ENCODE results near the gene ASB9.
"Not testable (repeated sequence)": the region's sequence is repeated elsewhere in the genome, so short reads cannot be mapped to it uniquely, and the experiment has no call there.

Gene ASB9

DNA sequence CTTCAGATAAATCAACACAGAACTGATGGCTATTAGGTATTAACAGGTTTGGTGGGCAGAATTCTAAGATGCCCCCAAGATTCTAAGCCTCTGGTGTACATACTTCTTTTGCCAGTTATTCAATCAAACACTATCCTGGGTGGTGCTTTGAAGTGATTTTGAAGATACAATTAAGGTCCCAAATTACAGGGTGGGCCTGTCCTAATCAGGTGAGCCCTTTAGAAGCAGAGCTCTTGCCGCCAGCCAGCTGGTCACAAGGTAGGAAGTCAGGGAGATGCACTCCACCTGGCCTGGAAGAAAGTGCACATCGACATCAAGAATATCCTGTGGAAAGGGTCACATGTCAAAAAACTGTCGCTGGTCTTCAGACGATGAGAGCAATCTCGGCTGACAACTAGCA, 29.5 kb downstream of the ASB9 start:
- no peak for DNase-seq

- DNase-seq: no peak
Observed at GRCh38 chrX:15236146-15236545, 33.7 kb downstream of the ASB9 start.

DNA sequence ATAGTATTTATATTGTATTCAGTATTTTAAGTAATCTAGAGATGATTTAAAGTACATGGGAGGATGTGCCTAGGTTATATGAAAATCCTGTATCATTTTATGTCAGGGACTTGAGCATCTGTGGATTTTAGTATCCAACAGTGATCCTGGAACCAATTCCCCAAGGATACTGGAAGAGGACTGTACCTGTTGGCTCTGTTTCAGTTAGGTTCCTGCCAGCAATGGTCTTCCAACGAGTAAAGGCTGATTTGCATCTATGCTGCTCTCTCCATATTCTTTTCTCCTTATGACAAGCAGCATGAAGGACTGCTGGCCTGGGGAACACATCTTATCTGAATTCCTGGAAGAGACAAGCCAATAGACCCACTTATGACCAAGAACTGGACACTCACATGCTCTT, 34.9 kb downstream of the ASB9 start:
- DNase-seq: no peak

GRCh38 chrX:15233416-15234015, 36.4 kb downstream of the ASB9 start:
- no peak for DNase-seq

GRCh38 chrX:15224747-15225146, 45.1 kb downstream of the ASB9 start:
- no peak for DNase-seq

- DNase-seq: no peak
Observed at GRCh38 chrX:15221321-15221720, 48.6 kb downstream of the ASB9 start.

- DNase-seq: no peak
Observed at GRCh38 chrX:15217161-15217560, 52.7 kb downstream of the ASB9 start.

DNA sequence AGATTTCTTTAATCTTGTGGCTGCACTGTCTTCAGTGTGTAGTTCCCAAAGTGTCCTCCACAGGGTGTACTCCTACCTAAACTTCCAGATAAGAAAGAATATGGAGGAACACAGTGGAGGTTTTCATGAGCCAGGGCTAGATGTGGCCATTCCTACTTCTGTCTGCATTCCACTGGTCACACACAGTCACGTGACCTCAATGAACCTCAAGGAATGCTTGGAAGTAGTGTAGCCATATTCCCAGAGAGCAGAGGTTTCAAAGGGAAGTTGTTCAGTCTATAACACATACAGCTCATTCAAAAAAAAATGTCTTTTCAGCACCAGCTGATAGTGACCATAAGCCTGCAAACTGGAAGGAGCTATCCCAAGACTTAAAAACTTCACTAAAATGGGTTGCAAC, 53.6 kb downstream of the ASB9 start:
- no peak for DNase-seq

GRCh38 chrX:15215366-15215765, 54.5 kb downstream of the ASB9 start:
- DNase-seq: no peak

DNA sequence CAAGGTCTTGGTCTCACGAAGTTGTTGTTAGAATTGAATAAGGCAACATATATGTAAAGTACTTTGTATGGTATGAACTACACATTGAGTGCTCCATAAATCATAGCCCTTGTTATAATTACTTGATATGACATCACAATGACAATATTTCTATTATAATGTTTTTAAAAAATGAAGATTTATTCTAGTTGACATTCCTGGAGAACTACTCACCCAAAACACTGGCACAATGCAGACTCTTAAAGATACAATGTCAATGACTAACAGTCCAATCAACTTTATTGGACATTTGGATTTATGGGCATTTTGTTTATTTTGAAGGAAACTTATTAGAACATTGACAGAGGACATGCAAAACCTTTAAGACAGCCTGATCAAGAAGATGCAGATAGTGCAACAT, 55.3 kb downstream of the ASB9 start:
- no peak for DNase-seq

DNA sequence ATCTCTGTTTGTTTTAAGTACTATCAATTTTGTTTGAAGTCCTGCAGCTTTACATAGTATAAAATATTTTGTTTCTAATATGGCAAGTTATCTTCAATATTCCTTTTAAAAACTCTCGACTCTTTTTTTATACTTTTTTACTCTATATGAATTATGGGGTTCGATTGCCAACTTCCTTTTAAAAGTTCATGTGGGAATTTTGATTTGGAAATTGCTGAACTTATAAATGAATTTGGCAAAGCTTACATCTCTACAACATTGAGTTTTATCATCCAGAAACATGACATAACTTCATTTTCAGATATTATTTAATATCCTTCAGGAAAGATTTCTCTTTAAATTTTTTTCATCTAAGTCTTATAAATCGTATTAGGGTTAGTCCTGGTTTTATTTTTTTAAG, 60.8 kb downstream of the ASB9 start:
- no peak for DNase-seq

DNA sequence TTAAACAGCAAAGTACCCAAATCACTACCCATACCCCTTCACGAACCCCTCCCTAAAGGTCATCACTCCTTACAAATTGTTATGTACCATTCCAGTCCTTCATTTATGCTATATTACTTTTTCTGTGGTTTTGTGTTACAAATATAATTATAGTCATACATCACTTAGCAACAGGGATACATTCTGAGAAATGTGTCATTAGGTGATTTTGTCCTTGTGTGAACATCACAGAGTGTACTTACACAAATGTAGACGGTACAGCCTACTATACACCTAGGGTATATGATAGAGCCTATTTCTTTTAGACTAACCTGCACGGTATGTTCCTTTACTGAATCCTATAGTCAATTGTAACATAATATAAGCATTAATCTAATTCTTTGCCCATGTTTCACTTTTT, 61.9 kb downstream of the ASB9 start:
- DNase-seq: no peak

GRCh38 chrX:15207384-15207783, 62.5 kb downstream of the ASB9 start:
- no peak for DNase-seq

DNA sequence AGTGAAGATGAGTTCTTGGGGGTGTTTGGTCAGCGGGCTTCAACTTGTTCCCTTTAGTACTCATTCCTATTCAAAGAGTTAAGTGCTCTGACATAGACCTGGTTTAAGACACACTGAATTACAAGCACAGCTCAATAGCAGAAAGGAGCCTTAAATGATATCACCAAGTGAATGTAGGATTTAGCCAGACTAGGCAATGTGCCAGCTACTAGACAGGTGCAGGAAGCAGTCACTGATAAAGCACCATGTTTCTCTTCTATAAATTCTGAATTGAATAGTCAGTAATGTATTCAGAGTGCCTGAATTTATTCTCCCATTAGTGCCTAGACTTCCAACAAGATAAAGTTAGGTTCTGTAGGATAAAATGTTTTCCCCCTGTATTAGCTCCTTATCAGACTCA, 63.6 kb downstream of the ASB9 start:
- peak; percentile 27 for DNase-seq

GRCh38 chrX:15204130-15204751, 65.6 kb downstream of the ASB9 start:
- peak; percentile 56 for DNase-seq

GRCh38 chrX:15203694-15204093, 66.2 kb downstream of the ASB9 start:
- no peak for DNase-seq

DNA sequence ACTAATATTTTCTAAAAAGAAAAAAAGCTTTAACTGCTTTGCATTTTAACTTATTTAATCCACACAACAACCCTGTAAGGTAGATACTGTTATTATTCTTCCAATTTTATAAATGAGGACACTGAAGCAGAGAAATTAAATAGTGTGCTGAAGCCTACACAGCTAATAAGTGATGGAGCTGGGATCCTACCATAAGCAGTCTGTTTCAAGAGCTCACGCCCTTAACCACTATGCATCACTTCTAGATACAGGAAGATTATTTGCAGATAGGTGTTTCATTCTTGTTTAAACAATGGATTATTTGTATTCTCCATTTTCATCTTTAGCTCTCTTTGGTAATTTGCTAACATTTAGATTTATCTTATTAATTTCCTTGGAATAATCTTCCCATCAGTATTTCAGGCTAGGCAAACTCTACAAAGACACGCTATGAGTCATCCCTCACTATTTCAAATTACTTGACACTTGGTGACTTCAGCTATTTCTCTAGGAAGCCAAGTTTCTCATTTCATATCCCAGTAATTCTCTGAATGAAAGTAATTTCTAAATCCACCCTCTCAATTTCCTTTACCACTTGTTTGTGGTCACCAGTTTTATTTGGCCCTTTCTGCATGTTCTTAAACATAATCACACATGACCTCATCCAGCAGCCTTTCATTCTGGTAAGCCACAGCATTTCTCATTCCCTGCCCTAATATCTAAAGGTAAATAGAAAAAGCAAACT, 67.3 kb downstream of the ASB9 start:
- no peak for DNase-seq

DNA sequence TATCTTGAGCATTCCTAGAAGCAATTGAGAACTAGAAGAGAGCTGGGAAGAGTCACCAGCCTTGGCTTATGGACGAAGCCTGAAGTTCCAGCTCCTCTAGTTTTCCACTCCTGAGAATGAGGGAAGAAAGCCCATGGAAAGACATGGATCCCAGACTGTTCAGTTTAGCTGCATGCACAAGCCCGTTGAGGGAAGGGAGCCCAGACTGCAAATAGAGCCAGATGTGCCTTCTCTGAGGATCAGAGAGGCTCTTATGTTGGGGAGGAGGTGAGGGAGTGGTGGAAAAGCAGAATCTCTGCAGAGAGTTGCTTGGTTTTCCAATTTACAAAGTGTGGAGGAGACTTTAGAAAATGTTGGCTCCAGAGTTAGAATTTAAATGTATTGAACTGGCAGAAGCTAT, 69.0 kb downstream of the ASB9 start:
- no peak for DNase-seq

GRCh38 chrX:15198608-15199202, 71.2 kb downstream of the ASB9 start:
- not testable (repeated sequence) for DNase-seq

DNA sequence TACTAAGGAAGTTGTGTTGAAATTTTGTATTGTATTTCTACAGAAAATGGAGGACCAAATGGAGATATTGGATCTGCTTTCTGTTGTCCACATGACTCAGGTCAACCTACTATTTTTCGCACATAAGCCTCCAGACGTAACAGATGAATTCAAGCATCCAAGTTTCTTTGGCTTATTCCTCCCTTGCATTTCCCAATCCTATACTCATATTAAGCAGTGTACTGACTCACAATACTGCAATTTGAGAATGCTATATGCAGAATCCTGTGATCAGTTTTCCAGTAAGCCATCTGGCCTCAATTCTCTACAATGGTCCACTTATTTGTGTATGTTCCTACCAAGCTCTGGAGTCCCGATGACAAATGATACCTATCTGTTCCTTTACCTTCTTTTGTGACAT, 75.7 kb downstream of the ASB9 start:
- no peak for DNase-seq

Measured in DMS79 (cell line).